ENCODE results near the gene TAS2R40. TPM values are rescaled to one million over a fixed set of nuclear protein-coding genes. Genes with fewer than 3 reads are reported as not detected.

The TAS2R40 gene
- total RNA-seq, 1 donor from 2014 or later: not detected

- no peak for ATAC-seq
- intact Hi-C loops (cut with DNase I): no loop called here
- DNase-seq (ENCODE audit: low spot score): no peak
These were observed 47.4 kb downstream of the TAS2R40 start for GRCh38 chr7:143269251-143269650.

- intact Hi-C loops (cut with DNase I): no loop called here
- ATAC-seq (no peak), DNase-seq (ENCODE audit: low spot score) (no peak)
These were observed 49.4 kb downstream of the TAS2R40 start for GRCh38 chr7:143271240-143271639.

Other genes with a start within 250 kb of the TAS2R40 start
- gene OR9A2, start 194.9 kb upstream of the TAS2R40 start, total RNA-seq: 0.71 TPM
- not detected for gene OR6V1, start 169.7 kb upstream of the TAS2R40 start, total RNA-seq
- not detected for gene PIP, start 90.0 kb upstream of the TAS2R40 start, total RNA-seq
- gene TAS2R39, start 38.6 kb upstream of the TAS2R40 start, total RNA-seq: not detected
- gene GSTK1, start 41.4 kb downstream of the TAS2R40 start, total RNA-seq: 155 TPM
- gene TMEM139, start 62.9 kb downstream of the TAS2R40 start, total RNA-seq: 10.9 TPM
- gene CASP2, start 66.3 kb downstream of the TAS2R40 start, total RNA-seq: 33.8 TPM
- not detected for gene CLCN1, start 94.1 kb downstream of the TAS2R40 start, total RNA-seq
- gene FAM131B, start 140.7 kb downstream of the TAS2R40 start, total RNA-seq: 2.6 TPM
- gene ZYX, start 159.3 kb downstream of the TAS2R40 start, total RNA-seq: 178 TPM
- 0.22 TPM for gene EPHA1, start 186.8 kb downstream of the TAS2R40 start, total RNA-seq
- 0.40 TPM for gene TAS2R60, start 221.4 kb downstream of the TAS2R40 start, total RNA-seq